Ramos (cell line): ENCODE data around the gene AIG1.
"Not testable (repeated sequence)": the region's sequence is repeated elsewhere in the genome, so short reads cannot be mapped to it uniquely, and the experiment has no call there.

Experiments used
- in situ Hi-C: fragments of 300-500 bp; cut with MboI; formaldehyde crosslinking; loops from one replicate; pipeline ENCODE4 v1.14.3; 2022; ENCODE audit warnings: low sequenced_read_pairs; ENCODE audit not compliant: unreplicated experiment

AIG1 gene

GRCh38 chr6:143123081-143123480, 62.4 kb downstream of the AIG1 start:
- in situ Hi-C loops, result no loop called here

DNA sequence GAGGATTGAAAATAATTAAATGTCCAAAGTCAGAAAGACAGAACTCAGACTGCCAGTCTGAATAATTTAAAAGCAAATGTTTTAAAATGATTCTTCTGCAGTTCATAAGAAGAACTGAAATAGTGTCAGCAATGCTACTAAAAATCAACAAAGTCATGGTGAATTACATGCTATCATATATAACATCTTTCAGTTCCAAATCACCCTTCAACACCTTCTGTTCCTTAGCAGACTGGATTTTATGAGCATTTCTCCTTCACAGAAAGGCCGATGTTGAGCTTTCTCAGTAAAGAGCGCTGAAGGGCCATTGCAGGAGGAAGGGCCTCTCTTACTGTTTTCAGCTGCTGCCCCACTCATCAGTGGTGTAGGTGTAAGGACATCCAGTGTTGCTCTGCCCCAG, 63.3 kb downstream of the AIG1 start:
- in situ Hi-C loops, result no loop called here

DNA sequence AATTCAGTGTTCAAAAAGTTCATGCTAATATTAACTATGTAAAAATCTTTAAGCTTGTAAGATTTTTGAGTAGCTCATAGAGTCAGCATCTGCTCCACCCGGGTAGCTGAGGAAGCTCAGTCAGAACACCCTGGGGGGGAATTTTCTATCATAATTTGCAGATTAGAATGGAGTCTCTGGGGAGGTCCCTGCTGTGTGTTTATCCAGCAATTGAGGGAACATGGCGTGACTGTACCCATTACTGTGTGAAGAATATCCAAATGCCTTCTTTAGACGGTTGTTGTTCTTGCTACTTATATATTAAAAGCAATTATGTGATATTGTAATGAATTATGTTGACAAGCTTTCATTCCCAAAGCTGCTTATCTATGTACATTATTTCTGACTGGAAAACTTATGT, 64.8 kb downstream of the AIG1 start:
- in situ Hi-C loops, result no loop called here

DNA sequence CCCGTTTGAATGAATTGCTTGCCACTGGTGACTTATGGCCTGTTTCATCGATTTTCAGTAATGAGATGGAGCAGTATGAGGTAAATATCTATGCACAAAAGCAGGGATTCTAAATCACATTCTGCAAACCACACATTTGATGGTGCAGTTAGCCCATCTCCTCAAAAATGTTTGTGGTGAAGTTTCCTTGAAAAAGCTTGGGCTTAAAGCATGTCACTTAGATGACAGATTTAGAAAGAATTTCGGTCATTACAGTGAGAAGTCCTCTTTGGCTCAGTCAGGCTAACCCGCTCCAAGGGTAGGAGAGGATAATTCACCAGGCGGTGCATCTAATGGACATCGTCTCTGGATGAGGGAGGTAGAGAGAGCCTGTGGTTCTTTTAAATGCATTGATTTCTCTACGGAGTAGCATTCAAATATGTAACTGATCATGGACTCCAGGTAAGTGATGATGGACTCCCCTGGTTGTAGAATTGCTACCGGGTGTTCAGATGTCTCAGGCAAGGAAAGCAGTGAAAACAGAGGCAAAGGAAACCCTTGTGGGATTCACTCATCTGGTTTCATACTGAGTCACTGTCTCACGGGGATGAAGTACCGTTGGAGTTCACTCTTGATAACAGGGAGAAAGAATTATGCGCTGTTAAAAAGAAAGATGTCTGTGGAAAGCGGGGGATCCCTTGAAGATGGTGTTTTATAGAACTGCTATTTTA, 65.3 kb downstream of the AIG1 start:
- in situ Hi-C loops, result no loop called here

- in situ Hi-C loops, result no loop called here
Measured at GRCh38 chr6:143126574-143126941, 65.9 kb downstream of the AIG1 start.

GRCh38 chr6:143127941-143128680, 67.4 kb downstream of the AIG1 start:
- in situ Hi-C loops, result no loop called here

- in situ Hi-C loops, result no loop called here
Measured at GRCh38 chr6:143128681-143129015, 68.0 kb downstream of the AIG1 start.

DNA sequence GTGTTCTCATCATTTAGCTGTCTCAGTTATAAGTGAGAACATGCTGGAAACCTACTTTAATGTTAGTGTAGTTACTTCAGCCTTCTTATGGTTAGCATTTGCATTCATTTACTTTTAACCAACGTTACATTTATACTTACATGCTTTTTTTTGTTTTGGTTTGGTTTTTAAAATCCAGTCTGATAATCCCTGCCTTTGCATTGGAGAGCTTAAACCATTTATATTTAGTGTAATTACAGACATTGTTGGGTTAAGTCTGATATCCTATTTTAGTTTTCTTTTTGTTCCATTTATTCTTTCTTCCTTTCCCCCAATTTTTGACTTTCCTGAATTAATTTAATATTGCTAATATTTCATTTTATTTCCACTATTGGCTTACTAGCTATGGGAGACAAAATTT, 70.2 kb downstream of the AIG1 start:
- in situ Hi-C loops, result no loop called here

- in situ Hi-C loops, result no loop called here
Measured at GRCh38 chr6:143135325-143135724, 74.6 kb downstream of the AIG1 start.

DNA sequence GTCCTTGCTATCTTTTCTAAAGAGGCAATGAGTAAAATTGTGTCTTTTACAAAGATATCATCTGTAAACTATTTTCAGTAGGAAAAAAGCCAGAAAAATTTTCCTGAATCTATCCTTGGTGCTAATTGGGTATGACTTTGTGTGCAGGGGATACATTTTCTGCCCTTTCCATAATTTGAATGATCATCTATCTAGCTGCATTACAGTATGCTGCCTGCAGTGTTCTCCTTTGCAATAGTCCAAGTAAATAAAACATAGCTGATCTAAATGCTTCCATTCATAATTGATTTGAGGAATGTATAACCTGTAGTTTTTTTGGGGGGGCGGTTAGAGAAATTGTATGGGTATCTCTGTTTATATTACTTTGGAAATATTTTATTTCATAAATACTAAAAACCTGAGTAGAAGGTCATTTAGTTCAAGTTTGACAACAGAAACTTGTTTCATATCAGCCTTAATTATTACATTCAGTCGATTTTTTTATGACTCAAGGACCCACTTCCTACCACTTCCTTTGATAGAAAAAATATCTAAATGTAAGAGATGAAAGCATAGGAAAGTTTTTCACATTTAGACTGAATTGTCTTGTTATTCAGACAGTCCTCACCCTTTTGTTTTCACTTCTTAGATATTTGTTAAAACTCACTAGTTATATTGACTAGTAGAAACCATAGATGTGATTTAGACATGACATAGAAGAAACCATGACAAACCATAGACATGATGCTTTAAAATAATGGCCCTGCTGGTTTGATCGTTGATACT, 75.3 kb downstream of the AIG1 start:
- in situ Hi-C loops, result no loop called here

- in situ Hi-C loops, result no loop called here
Measured at GRCh38 chr6:143136647-143137046, 76.0 kb downstream of the AIG1 start.

DNA sequence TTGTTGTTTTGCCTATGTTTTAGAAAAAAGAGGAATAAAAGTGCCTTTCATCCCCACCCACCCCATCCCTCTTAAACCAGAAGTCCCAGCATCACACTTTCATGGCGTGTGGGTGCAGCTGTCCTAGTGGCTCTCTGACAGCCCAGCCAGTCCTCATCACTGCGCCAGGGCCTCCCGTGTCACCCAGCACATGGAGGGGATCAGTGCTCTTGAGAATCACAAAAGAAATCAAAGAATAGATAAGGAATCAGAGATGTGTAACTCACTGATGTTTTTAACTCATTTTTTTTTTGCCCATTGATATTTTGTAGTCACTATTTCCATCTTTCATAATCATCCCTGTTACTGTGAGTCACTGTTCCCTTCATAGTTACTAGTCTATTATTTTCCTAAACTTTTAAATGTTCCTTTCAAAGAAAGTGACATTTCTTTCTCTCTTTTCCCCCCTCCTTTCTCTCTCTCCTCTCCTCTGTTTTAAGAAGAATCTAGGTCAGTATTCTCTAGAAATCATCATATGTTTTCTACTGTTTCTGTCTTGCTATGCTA, 78.6 kb downstream of the AIG1 start:
- in situ Hi-C loops, result no loop called here

DNA sequence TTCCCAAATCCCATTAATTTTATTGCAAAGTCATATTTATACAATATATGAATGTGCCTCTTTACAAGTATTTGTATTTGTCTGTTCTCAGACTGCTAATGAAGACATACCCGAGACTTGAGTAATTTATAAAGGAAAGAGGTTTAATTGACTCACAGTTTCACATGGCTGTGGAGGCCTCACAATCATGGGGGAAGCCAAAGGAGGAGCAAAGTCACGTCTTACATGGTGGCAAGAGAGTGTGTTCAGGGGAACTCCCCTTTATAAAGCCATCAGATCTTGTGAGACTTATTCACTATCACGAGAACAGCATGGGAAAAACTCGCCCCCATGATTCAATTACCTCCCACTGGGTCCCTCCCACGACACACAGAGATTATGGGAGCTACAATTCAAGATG, 79.2 kb downstream of the AIG1 start:
- in situ Hi-C loops, result not testable (repeated sequence)

GRCh38 chr6:143140767-143141166, 80.1 kb downstream of the AIG1 start:
- in situ Hi-C loops, result no loop called here

DNA sequence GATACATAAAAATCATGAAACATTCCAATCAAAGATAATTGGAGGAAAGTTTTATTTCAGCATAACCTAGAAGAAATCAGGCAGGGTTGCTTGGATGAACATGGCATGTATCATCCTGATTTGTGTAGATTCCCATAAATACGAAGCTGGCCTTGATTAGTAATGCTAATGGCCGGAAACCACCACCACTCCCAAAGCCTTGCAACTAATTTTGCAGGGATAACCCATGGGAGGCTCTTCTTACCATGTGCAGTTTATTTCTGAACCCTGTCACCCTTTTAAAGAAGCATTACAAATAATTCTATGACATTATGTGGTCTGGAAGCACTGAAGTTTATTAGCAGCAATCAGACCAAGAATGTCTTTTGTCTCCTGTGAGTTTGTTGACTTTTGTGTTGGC, 80.8 kb downstream of the AIG1 start:
- in situ Hi-C loops, result no loop called here

DNA sequence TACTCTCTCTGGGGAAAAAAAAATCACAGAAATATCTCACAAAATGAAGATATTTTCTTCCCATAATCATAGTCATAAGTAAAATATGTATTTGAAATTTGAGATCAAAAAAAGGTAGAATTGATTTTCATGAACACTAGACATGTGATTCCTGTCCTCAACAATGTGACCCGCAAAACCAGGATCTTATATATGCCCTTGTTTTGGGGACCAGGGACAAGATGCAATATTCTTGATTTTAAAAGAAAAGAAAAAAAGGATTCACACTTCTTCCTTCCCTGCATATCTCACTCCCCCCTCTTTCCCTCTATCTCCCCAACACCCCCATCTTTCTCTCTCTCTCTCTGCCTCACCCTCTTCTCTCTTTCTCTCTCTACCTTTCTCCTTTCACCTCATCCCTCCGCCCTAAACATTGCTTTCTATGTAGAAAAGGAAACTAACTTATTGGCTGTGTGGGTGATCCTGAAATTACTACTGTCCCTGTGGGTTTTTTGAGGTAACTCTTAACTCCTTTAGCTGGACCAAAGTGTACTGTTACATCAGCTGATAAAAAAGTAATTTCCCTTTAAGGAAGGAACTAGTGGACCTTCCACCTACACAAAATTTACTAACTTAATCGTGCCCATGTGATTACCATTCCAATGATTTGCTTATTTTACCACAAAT, 85.6 kb downstream of the AIG1 start:
- in situ Hi-C loops, result no loop called here

- in situ Hi-C loops, result no loop called here
Measured at GRCh38 chr6:143149771-143150170, 89.1 kb downstream of the AIG1 start.

DNA sequence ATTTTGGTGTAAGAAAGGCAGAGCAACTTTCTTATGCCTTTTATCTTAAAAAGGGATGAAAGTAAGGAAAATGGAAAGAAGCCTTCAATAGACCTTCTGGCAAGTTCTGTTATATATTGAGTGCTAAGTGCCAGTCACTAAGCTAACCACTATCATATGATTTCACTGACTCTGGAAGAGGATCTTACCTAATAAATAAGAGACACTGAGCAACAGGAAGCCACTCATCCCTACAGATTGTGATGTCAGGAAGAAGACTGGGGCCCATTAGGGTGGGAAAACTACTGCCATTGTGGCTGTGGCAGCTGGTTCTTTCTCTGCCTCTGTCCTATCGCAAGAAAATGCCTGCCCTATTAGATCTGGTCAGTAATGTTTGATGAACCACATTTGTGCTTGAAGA, 89.6 kb downstream of the AIG1 start:
- in situ Hi-C loops, result no loop called here

DNA sequence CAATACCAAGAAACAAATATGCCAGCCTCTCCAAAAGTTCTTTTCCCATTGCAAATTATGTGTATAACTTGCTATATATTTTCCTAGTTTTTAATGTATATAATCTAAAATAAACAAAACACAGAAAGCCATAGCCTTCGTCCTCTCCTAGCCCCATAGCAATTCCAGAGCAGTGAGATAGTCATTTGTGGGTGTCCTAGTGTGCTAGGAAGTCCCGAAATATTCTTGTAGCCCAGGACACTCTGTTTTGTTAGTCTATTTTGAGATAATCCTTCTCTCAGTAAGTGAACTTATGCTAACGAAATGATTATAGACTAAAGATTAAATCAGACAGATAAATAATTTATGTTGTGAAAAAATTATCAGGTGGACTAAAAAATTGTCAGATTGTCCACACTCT, 90.7 kb downstream of the AIG1 start:
- in situ Hi-C loops, result no loop called here

DNA sequence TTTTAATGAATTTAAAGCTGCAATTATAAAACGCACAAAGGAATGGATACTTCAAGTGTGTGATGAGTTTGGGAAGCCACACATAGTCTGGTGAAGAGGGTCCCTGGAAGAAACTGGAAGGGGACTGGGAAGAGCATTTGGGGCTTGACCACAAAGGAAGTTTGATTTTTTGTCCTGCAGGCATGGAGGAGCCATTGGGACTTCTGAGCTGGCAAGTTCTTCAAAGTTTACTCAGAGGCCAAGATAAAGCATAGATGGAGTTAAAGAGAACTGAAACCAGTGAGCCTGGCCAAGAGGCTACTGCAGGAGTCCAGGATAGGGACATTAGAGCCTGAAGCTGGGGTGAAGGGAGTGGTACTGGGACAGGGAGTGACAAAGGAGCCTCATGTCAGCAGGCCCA, 95.0 kb downstream of the AIG1 start:
- in situ Hi-C loops, result no loop called here

GRCh38 chr6:143157131-143157530, 96.4 kb downstream of the AIG1 start:
- in situ Hi-C loops, result no loop called here
